Karpas-422 (cell line): ENCODE data around the gene B4GALT7. TPM values are rescaled to one million over a fixed set of nuclear protein-coding genes. Genes with fewer than 3 reads are reported as not detected.
A peak's percentile ranks its signal among the peaks of the same experiment; 100 is the strongest.
"Not testable (repeated sequence)": the region's sequence is repeated elsewhere in the genome, so short reads cannot be mapped to it uniquely, and the experiment has no call there.

Experiments used
- DNase-seq: peaks from one replicate; pipeline ENCODE4 v3.0.0-alpha.2; 2015
- H2AFZ ChIP-seq: fragments of 200-600 bp; sonication (generic); 2 replicates; pipeline ENCODE4 v1.6.1; 2014; ENCODE audit warnings: antibody characterized with exemption, low read length, mixed read lengths
- H3K27ac ChIP-seq: fragments of 200-600 bp; sonication (generic); 2 replicates; pipeline ENCODE4 v1.5.1; 2014; ENCODE audit warnings: mild to moderate bottlenecking, low read length, moderate library complexity
- H3K27me3 ChIP-seq: fragments of 200-600 bp; sonication (generic); 2 replicates; pipeline ENCODE4 v1.6.1; 2014; ENCODE audit warnings: low read length, mixed read lengths
- H3K36me3 ChIP-seq: fragments of 200-600 bp; sonication (generic); 2 replicates; pipeline ENCODE4 v1.6.1; 2014; ENCODE audit warnings: low read length, mixed read lengths; ENCODE audit not compliant: insufficient read depth
- H3K4me1 ChIP-seq: fragments of 200-600 bp; sonication (generic); 2 replicates; pipeline ENCODE4 v1.6.1; 2014; ENCODE audit warnings: mild to moderate bottlenecking, low read length, mixed read lengths
- H3K4me2 ChIP-seq: fragments of 200-600 bp; sonication (generic); 2 replicates; pipeline ENCODE4 v1.6.1; 2014; ENCODE audit warnings: low read length, low read depth, mild to moderate bottlenecking; ENCODE audit not compliant: poor library complexity, severe bottlenecking
- H3K4me3 ChIP-seq: fragments of 200-600 bp; sonication (generic); 2 replicates; pipeline ENCODE4 v1.5.1; 2014; ENCODE audit warnings: mild to moderate bottlenecking, antibody characterized with exemption, low read length, mixed read lengths
- H3K79me2 ChIP-seq: fragments of 200-600 bp; sonication (generic); 2 replicates; pipeline ENCODE4 v1.6.1; 2014; ENCODE audit warnings: mild to moderate bottlenecking, low read length, mixed read lengths
- H3K9ac ChIP-seq: fragments of 200-600 bp; sonication (generic); 2 replicates; pipeline ENCODE4 v1.6.0; 2014; ENCODE audit warnings: low read length
- H3K9me2 ChIP-seq: fragments of 200-600 bp; sonication (generic), shearing (Covaris generic); replicated peaks from 2 replicates; pipeline ENCODE4 v1.6.0; 2014; ENCODE audit warnings: mild to moderate bottlenecking, low read length, moderate library complexity; ENCODE audit not compliant: insufficient read depth
- H3K9me3 ChIP-seq: fragments of 300-700, 200-600 bp; sonication (generic); 2 replicates; pipeline ENCODE4 v1.6.1; 2014; ENCODE audit warnings: low read length, mixed read lengths
- H4K20me1 ChIP-seq: fragments of 200-600 bp; sonication (generic); 2 replicates; pipeline ENCODE4 v1.6.1; 2014; ENCODE audit warnings: mild to moderate bottlenecking, antibody characterized with exemption, low read length, low read depth; ENCODE audit not compliant: insufficient read depth
- total RNA-seq: library from RNA; depleted of rRNA; stranded (reverse); fragments of >200 nt; shearing (Covaris generic); gene quantifications from 2 replicates; pipeline ENCODE4 v1.2.3, GENCODE V29; 2014; ENCODE audit warnings: low replicate concordance

The B4GALT7 gene
- total RNA-seq, 1 experiment from 2014 or later, result 24.8 TPM

DNA sequence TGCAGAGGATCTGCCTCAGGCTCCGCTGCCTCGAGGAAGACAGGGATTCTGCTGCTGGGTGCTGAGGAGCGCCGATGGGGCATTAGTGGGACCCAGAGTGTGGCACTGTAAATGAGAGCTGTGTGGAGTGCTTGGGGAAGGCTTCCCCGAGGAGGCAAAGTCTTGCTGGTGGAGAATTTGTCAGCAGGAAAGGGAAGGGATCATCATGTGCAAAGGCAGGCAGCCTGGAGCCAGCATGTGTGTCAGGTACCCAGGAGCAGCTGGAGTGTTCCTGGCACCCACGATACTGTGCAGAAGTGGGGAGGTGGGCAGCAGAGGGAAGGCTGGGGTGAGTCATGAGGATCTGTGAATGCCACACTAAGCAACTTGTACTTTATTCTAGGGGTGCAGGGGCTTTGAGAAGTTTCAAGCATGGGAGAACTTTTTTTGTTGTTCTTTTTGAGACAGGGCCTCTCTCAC lies 12.3 kb downstream of the B4GALT7 start:
- H3K79me2 ChIP-seq, result no peaks in the 10 kb centered on the region
- no peak overlapping the region for H2AFZ ChIP-seq
- no peak overlapping the region for H3K4me3 ChIP-seq
- H3K4me2 ChIP-seq, result no peak overlapping the region
- no peak overlapping the region for H3K9ac ChIP-seq
- no peaks in the 10 kb centered on the region; the same call in 1 of the 2 replicates for H3K36me3 ChIP-seq
- peak; percentile 36 for DNase-seq
- H3K27me3 ChIP-seq, result no peaks in the 10 kb centered on the region
- no peaks in the 10 kb centered on the region for H4K20me1 ChIP-seq
- H3K27ac ChIP-seq, result no peak overlapping the region
- no peaks in the 10 kb centered on the region for H3K9me3 ChIP-seq
- no peaks in the 10 kb centered on the region for H3K4me1 ChIP-seq
- H3K9me2 ChIP-seq, result no peaks in the 10 kb centered on the region

DNA sequence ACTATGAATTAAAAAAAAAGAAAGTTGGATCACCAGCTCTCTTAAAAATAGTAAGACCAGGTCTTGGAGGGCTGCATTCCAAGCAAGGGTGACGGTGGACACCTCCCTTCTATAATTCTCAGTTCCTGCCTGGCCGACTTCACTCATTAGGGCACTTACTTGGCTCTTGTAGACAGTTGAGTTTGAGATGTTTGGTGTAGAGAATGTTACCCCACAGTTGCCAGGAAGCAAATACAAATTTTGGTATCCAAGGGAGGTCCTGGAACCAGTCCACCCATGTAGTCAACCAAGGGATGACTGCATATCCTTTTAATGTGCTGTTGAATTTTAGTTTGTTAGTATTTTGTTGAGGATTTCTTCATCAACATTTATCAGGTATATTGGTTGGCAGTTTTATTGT lies 20.6 kb downstream of the B4GALT7 start:
- Histone ChIP-seq H3K79me2 (no peaks in the 10 kb centered on the region), H3K4me1 (no peaks in the 10 kb centered on the region), H2AFZ (no peak overlapping the region), H3K27ac (no peak overlapping the region), H3K4me3 (no peak overlapping the region), H3K36me3 (peaks cover 4% of the 10 kb centered on the region; the same call in 1 of the 2 replicates), H3K9me3 (no peaks in the 10 kb centered on the region), H3K27me3 (no peaks in the 10 kb centered on the region), H3K4me2 (no peak overlapping the region), H3K9ac (no peak overlapping the region), H4K20me1 (no peaks in the 10 kb centered on the region), H3K9me2 (no peaks in the 10 kb centered on the region)
- DNase-seq, result no peak

DNA sequence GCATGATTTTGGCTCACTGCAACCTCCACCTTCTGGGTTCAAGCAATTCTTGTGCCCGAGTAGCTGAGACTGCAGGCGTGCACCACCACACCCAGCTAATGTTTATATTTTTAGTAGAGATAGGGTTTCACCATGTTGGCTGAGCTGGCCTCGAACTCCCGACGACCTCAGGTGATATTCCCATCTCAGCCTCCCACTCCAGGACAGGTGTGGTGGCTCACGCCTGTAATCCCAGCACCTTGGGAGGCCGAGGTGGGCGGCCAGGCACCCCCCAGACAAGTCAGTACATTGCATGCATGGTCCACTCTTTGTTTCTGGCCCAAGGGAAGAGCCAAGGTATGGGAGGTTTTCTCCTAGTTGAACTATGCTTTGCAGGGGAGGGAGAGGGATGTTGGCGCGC lies 24.2 kb downstream of the B4GALT7 start:
- not testable (repeated sequence) for H3K36me3 ChIP-seq, H3K4me1 ChIP-seq, H3K9ac ChIP-seq, H3K9me2 ChIP-seq, H2AFZ ChIP-seq, H4K20me1 ChIP-seq, H3K9me3 ChIP-seq, H3K4me2 ChIP-seq, H3K27me3 ChIP-seq, DNase-seq, H3K27ac ChIP-seq, H3K4me3 ChIP-seq, H3K79me2 ChIP-seq

DNA sequence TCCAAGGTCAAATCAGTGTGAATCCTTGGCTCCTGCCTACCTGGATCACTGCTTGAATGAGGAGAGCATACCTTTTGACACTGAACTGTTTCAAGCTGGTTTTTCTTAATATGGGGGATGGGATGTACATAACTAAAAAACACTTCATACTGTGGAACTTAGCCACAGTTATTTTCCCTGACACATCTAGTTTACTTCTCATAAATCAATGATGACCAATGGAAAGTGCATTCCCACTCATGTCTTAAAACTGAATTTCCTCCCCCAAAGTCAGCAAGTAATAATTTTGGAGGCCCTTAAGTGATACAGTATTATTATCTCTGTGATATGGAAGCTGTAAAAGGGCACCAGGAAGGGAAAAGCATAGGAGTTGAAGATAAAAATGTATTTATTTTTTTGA lies 30.3 kb downstream of the B4GALT7 start:
- H3K4me1 ChIP-seq, H3K79me2 ChIP-seq, H3K9ac ChIP-seq, H3K4me2 ChIP-seq, H3K36me3 ChIP-seq, H3K9me2 ChIP-seq, DNase-seq, H3K9me3 ChIP-seq, H3K27me3 ChIP-seq, H3K27ac ChIP-seq, H4K20me1 ChIP-seq, H3K4me3 ChIP-seq, H2AFZ ChIP-seq: not testable (repeated sequence)

DNA sequence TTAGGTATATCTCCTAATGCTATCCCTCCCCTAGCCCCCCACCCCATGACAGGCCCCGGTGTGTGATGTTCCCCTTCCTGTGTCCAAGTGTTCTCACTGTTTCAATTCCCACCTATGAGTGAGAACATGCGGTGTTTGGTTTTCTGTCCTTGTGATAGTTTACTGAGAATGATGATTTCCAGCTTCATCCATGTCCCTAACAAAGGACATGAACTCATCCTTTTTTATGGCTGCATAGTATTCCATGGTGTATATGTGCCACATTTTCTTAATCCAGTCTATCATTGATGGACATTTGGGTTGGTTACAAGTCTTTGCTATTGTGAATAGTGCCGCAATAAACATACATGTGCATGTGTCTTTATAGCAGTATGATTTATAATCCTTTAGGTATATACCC lies 35.0 kb downstream of the B4GALT7 start:
- H3K4me3 ChIP-seq, H3K27ac ChIP-seq, H4K20me1 ChIP-seq, DNase-seq, H3K79me2 ChIP-seq, H2AFZ ChIP-seq, H3K9me2 ChIP-seq, H3K36me3 ChIP-seq, H3K27me3 ChIP-seq, H3K4me2 ChIP-seq, H3K9ac ChIP-seq, H3K4me1 ChIP-seq, H3K9me3 ChIP-seq: not testable (repeated sequence)

DNA sequence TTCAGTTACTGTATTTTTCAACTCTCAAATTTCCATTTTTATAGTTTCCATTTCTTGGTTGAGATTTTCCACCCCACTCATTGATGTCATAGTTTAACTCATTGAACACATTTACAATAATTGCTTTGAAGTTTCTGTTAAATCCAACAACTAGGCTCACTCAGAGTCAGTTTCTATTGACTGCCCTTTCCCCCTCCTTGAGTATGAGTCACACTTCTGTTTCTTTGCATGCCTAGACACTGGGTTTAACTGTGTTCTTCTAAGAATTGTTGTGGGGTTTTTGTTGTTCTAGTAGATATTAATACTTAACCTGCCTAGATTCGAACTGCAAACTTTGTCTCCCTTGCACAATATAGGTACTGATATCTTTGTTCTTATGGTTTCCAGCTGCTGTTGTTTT lies 45.5 kb downstream of the B4GALT7 start:
- DNase-seq, H3K9ac ChIP-seq, H3K27ac ChIP-seq, H4K20me1 ChIP-seq, H2AFZ ChIP-seq, H3K27me3 ChIP-seq, H3K9me3 ChIP-seq, H3K9me2 ChIP-seq, H3K4me3 ChIP-seq, H3K36me3 ChIP-seq, H3K4me2 ChIP-seq, H3K4me1 ChIP-seq, H3K79me2 ChIP-seq: not testable (repeated sequence)

DNA sequence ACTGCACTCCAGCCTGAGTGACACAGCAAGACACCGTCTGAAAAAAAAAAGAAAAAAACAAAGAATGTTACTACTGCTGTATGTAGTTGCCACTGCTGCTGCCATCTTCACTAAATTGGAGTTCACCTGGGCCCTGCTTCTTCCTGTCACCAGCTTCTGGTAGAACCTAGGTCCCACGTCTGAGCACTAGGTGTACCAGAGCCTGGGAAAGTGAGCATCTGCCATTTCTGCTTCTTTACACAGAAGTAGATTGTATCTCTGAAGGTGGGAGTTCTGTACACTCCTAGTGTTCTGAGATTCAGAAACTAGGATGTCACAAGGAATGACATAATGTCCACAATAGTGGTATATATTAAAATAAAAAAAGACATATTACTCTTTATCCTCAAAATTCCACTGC lies 51.3 kb downstream of the B4GALT7 start:
- not testable (repeated sequence) for H3K27ac ChIP-seq, H3K4me3 ChIP-seq, H3K36me3 ChIP-seq, DNase-seq, H3K9me2 ChIP-seq, H3K9me3 ChIP-seq, H3K9ac ChIP-seq, H2AFZ ChIP-seq, H3K27me3 ChIP-seq, H3K4me2 ChIP-seq, H3K79me2 ChIP-seq, H4K20me1 ChIP-seq, H3K4me1 ChIP-seq

DNA sequence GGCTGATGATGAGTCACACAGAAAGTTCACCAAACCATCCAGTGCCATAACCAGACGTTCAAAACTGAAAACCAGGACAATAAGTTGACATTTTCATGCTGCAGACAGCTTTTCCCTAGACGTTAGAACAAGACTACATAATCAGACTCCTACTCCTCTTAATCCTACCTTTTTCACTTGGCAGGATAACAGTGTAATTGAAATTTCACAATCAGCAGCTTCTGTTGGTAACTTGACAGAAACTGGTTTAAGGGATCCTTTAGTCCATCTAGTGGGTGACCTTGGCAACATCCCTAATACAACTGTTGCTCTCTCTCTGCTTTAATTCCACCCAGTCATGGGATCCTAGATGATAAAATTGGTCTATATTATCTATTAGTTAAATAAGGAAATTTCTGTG lies 57.9 kb downstream of the B4GALT7 start:
- H3K4me3 ChIP-seq, H4K20me1 ChIP-seq, H3K27me3 ChIP-seq, DNase-seq, H3K27ac ChIP-seq, H3K9me2 ChIP-seq, H3K79me2 ChIP-seq, H3K36me3 ChIP-seq, H3K9me3 ChIP-seq, H3K9ac ChIP-seq, H3K4me2 ChIP-seq, H3K4me1 ChIP-seq, H2AFZ ChIP-seq: not testable (repeated sequence)

DNA sequence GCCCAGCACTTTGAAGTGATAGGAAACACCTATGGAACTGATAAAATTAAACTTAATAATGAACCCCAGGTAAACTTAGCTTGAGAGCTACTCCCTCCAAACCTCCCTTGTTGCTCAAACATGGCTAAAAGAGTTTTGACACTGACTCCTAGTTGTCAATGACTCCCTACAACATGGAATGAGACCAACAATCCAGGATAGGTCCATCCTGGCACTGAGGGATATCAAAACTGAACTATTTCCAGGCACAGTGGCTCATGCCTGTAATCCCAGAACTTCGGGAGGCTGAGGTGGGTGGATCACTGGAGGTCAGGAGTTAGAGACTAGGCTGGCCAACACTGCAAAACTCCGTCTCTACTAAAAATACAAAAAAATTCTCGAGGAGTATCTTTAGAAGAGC lies 58.6 kb downstream of the B4GALT7 start:
- not testable (repeated sequence) for H3K4me2 ChIP-seq, H3K36me3 ChIP-seq, H3K4me1 ChIP-seq, H3K9me2 ChIP-seq, H3K9ac ChIP-seq, H3K27ac ChIP-seq, H3K9me3 ChIP-seq, H3K4me3 ChIP-seq, H4K20me1 ChIP-seq, H2AFZ ChIP-seq, H3K79me2 ChIP-seq, DNase-seq, H3K27me3 ChIP-seq
